ENCODE measurements around the gene NAV2.

The NAV2 gene

GRCh38 chr11:19742588-19743292 lies 30.1 kb downstream of the NAV2 start:
- in situ Hi-C loops (cut with HindIII; ENCODE audit: low sequenced_read_pairs), result no loop called here

- in situ Hi-C loops (cut with HindIII; ENCODE audit: low sequenced_read_pairs), result no loop called here
These were observed 31.0 kb downstream of the NAV2 start for GRCh38 chr11:19743622-19744021.

- in situ Hi-C loops (cut with HindIII; ENCODE audit: low sequenced_read_pairs), result no loop called here
These were observed 31.5 kb downstream of the NAV2 start for GRCh38 chr11:19744130-19744529.

- in situ Hi-C loops (cut with HindIII; ENCODE audit: low sequenced_read_pairs), result no loop called here
These were observed 33.4 kb downstream of the NAV2 start for GRCh38 chr11:19746086-19746485.

- in situ Hi-C loops (cut with HindIII; ENCODE audit: low sequenced_read_pairs), result no loop called here
These were observed 35.0 kb downstream of the NAV2 start for GRCh38 chr11:19747634-19748033.

GRCh38 chr11:19751055-19751454 lies 38.4 kb downstream of the NAV2 start:
- in situ Hi-C loops (cut with HindIII; ENCODE audit: low sequenced_read_pairs), result no loop called here

- in situ Hi-C loops (cut with HindIII; ENCODE audit: low sequenced_read_pairs), result no loop called here
These were observed 40.9 kb downstream of the NAV2 start for GRCh38 chr11:19753451-19754106.

GRCh38 chr11:19756675-19757475 lies 44.2 kb downstream of the NAV2 start:
- in situ Hi-C loops (cut with HindIII; ENCODE audit: low sequenced_read_pairs), result no loop called here

- in situ Hi-C loops (cut with HindIII; ENCODE audit: low sequenced_read_pairs), result no loop called here
These were observed 46.8 kb downstream of the NAV2 start for GRCh38 chr11:19759389-19759788.

- in situ Hi-C loops (cut with HindIII; ENCODE audit: low sequenced_read_pairs), result no loop called here
These were observed 49.6 kb downstream of the NAV2 start for GRCh38 chr11:19762266-19762665.

GRCh38 chr11:19763330-19763729 lies 50.7 kb downstream of the NAV2 start:
- in situ Hi-C loops (cut with HindIII; ENCODE audit: low sequenced_read_pairs), result no loop called here

- in situ Hi-C loops (cut with HindIII; ENCODE audit: low sequenced_read_pairs), result no loop called here
These were observed 53.6 kb downstream of the NAV2 start for GRCh38 chr11:19766206-19766605.

GRCh38 chr11:19766810-19767209 lies 54.2 kb downstream of the NAV2 start:
- in situ Hi-C loops (cut with HindIII; ENCODE audit: low sequenced_read_pairs), result no loop called here

GRCh38 chr11:19767627-19768151 lies 55.1 kb downstream of the NAV2 start:
- in situ Hi-C loops (cut with HindIII; ENCODE audit: low sequenced_read_pairs), result no loop called here

- in situ Hi-C loops (cut with HindIII; ENCODE audit: low sequenced_read_pairs), result no loop called here
These were observed 55.6 kb downstream of the NAV2 start for GRCh38 chr11:19768197-19768596.

GRCh38 chr11:19768815-19769214 lies 56.2 kb downstream of the NAV2 start:
- in situ Hi-C loops (cut with HindIII; ENCODE audit: low sequenced_read_pairs), result no loop called here

GRCh38 chr11:19769820-19770219 lies 57.2 kb downstream of the NAV2 start:
- in situ Hi-C loops (cut with HindIII; ENCODE audit: low sequenced_read_pairs), result no loop called here

GRCh38 chr11:19770277-19770676 lies 57.6 kb downstream of the NAV2 start:
- in situ Hi-C loops (cut with HindIII; ENCODE audit: low sequenced_read_pairs), result no loop called here

GRCh38 chr11:19771463-19771862 lies 58.8 kb downstream of the NAV2 start:
- in situ Hi-C loops (cut with HindIII; ENCODE audit: low sequenced_read_pairs), result no loop called here

- in situ Hi-C loops (cut with HindIII; ENCODE audit: low sequenced_read_pairs), result no loop called here
These were observed 59.8 kb downstream of the NAV2 start for GRCh38 chr11:19772480-19772879.

- in situ Hi-C loops (cut with HindIII; ENCODE audit: low sequenced_read_pairs), result no loop called here
These were observed 61.7 kb downstream of the NAV2 start for GRCh38 chr11:19774329-19774728.
